ENCODE results near the gene MYH7.

The MYH7 gene

GRCh38 chr14:23447361-23448350 is 12.2 kb upstream of the MYH7 start:
- DNase-seq: no peak

- no peak for DNase-seq
These were observed 10.9 kb upstream of the MYH7 start for GRCh38 chr14:23446291-23446851.

GRCh38 chr14:23445773-23446172 is 10.3 kb upstream of the MYH7 start:
- DNase-seq: no peak

GRCh38 chr14:23444314-23444713 is 8.9 kb upstream of the MYH7 start:
- no peak for DNase-seq

GRCh38 chr14:23443881-23444280 is 8.4 kb upstream of the MYH7 start:
- no peak for DNase-seq

- no peak for DNase-seq
These were observed 8.0 kb upstream of the MYH7 start for GRCh38 chr14:23443411-23443812.

GRCh38 chr14:23442721-23443356 is 7.4 kb upstream of the MYH7 start:
- no peak for DNase-seq

GRCh38 chr14:23441076-23441475 is 5.6 kb upstream of the MYH7 start:
- DNase-seq: peak; percentile 87

- no peak for DNase-seq
These were observed 3.8 kb upstream of the MYH7 start for GRCh38 chr14:23439107-23439835.

- peak; percentile 69 for DNase-seq
These were observed 2.9 kb upstream of the MYH7 start for GRCh38 chr14:23438101-23438971.

GRCh38 chr14:23437133-23438100 is 2.0 kb upstream of the MYH7 start:
- no peak for DNase-seq

- no peak for DNase-seq
These were observed 1.1 kb upstream of the MYH7 start for GRCh38 chr14:23436327-23437132.

- no peak for DNase-seq
These were observed 805 bp downstream of the MYH7 start for GRCh38 chr14:23434488-23435222.

- no peak for DNase-seq
These were observed 2.0 kb downstream of the MYH7 start for GRCh38 chr14:23433457-23433856.

GRCh38 chr14:23432946-23433345 is 2.5 kb downstream of the MYH7 start:
- no peak for DNase-seq

- no peak for DNase-seq
These were observed 3.1 kb downstream of the MYH7 start for GRCh38 chr14:23432102-23432925.

GRCh38 chr14:23431486-23431885 is 4.0 kb downstream of the MYH7 start:
- DNase-seq: no peak

- DNase-seq: no peak
These were observed 4.8 kb downstream of the MYH7 start for GRCh38 chr14:23430723-23431085.

All from NCI-H2029 (cell line).